Endometrium (tissue), 2 donors: ENCODE results near the gene MYMX.
"Not testable (repeated sequence)": the region's sequence is repeated elsewhere in the genome, so short reads cannot be mapped to it uniquely, and the experiment has no call there.

ENCODE experiments used
- FAIRE-seq: peaks from 2 replicates; lab custom pipeline; 2012; peaks lifted over from hg19 to GRCh38; lab: Jason Lieb, UNC
- donor health status: control.
- donor health status: control.

Gene MYMX

GRCh38 chr6:44216677-44217331 lies at the start of gene MYMX:
MYMX (plus strand) TSS chr6:44216926; CDS start chr6:44217472, 546 bp downstream.
- no peak for FAIRE-seq

- FAIRE-seq: no peak
Measured at GRCh38 chr6:44167567-44167966, 49.2 kb upstream of the MYMX start.

DNA sequence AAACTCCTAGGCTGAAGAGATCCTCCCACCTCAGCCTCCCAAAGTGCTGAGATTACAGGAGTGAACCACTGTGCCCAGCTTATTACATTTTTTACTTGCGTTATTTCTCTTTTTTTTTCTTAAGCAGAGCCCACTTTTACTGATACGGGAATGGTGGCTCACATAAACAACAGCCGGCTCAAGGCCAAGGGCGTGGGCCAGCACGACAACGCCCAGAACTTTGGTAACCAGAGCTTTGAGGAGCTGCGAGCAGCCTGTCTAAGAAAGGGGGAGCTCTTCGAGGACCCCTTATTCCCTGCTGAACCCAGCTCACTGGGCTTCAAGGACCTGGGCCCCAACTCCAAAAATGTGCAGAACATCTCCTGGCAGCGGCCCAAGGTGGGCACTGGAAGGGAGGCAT lies 47.6 kb upstream of the MYMX start:
- no peak for FAIRE-seq

DNA sequence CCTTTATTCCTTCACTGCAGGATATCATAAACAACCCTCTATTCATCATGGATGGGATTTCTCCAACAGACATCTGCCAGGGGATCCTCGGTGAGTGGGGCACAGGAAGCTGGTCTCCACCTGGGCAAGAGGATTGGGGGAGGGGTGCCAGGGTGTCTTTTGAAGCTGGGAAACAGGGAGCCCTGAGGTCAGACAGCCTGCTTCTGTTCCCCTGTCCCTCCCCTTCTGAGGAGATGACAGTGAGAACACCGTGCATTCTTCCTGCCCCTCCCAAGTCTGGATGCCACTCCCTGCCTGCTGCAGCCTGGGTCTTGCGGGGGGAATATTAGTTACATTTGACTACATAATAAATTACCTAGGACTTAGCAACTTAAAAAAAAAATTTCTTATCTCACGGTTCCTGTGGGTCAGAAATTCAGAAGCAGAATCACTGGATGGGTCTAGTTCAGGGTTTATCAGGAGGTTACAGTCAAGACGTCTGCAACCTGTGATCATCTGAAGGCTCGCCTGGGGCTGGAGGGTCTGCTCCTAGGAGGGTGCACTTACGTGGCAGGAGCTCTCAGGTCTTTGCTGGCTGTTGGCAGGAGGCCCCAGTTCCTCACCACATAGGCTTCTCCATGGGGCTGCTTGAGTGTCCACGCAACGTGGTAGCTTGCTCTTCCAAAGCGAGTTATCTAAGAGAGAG lies 46.7 kb upstream of the MYMX start:
- FAIRE-seq: no peak

DNA sequence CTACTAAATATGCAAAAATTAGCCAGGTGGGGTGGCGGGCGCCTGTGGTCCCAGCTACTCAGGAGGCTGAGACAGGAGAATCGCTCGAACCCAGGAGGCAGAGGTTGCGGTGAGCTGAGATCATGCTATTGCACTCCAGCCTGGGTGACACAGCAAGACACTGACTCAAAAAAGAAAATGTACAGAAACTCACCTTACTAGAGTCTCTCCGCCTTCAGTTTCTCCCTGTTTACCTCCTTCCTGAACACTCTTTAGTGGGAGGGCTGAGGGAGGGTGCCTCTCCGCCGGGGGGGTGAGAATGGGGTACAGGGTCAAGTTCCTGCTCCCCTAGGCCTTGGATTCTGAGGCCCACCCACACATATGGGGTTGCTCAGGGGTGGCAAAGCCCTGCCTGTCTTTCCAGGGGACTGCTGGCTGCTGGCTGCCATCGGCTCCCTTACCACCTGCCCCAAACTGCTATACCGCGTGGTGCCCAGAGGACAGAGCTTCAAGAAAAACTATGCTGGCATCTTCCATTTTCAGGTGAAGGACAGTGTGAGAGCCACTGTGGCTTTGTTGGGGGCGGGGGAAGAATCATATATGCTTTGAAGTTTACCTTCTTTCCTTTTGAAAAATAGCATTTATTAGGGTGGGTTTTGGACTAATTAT lies 44.7 kb upstream of the MYMX start:
- no peak for FAIRE-seq

- no peak for FAIRE-seq
Measured at GRCh38 chr6:44172731-44173500, 43.8 kb upstream of the MYMX start.

- FAIRE-seq: no peak
Measured at GRCh38 chr6:44176130-44176761, 40.5 kb upstream of the MYMX start.

GRCh38 chr6:44176762-44177509 lies 39.8 kb upstream of the MYMX start:
- FAIRE-seq: no peak

DNA sequence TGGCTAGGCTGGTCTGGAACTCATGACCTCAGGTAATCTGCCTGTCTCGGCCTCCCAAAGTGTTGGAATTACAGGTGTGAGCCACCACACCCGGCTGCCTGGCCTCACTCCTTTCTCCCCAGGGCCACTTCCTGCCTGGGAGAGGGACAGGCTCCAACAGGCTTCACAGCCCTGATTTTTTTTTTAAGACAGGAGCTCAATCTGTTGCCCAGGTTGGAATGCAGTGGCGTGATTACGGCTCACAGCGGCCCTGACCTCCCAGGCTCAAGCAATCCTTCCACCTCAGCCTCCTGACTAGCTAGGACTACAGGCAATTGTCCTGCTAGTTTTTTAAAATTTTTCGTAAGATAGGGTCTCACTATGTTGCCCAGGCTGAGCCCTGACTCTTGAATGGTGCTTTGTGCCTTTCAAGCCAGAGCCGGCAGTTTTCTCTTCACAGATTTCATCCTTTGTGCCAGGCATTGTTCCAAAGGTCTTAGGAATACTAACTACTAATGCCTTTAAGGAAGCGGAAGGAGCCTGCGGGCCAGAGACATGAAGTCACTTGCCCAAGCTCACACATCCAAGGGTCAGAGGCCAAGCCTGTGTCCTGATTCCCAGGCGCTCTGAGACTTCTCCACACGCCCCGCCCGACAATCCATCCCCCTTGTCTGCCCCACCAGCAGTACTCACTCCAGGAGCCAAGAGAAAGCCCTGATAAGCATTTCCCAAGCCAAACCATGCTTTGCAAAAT lies 38.9 kb upstream of the MYMX start:
- no peak for FAIRE-seq

GRCh38 chr6:44178424-44179071 lies 38.2 kb upstream of the MYMX start:
- FAIRE-seq: no peak

DNA sequence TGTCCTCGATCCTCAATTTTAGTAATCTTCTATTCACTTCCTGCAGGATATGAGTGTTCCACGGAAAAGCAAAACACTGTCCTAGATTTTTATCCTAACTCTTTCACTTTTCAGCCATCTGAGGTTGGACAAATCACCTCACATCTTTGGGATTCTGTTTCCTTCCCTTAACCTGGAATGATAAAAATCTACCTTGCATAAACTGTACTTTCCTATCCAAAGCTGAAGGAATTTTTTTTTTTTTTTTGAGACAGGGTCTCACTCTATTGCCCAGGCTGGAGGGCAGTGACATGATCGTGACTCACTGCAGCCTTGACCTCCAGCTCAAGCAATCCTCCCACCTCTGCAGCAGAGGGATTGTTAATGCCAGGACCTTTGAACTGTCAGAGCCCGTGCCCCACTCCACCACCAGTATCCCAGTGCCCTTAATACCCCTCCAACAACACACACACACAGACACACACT lies 37.6 kb upstream of the MYMX start:
- FAIRE-seq: no peak

DNA sequence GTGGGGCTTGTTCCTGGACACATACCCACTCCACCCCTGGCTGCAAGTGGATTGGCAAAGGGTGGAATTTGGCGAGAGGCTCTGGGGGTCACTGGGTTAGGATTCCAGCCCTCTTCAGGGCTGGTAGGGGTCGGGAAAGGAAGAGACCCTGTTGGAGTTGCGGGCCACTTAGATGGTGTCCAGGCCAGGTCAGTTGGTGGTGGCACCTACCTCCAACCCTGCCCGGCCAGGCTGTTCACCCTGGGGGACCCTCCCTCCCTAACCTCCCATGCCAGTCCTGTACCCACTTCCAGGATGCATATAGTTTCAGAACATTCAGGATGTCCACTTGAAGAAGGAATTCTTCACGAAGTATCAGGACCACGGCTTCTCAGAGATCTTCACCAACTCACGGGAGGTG lies 37.1 kb upstream of the MYMX start:
- no peak for FAIRE-seq

DNA sequence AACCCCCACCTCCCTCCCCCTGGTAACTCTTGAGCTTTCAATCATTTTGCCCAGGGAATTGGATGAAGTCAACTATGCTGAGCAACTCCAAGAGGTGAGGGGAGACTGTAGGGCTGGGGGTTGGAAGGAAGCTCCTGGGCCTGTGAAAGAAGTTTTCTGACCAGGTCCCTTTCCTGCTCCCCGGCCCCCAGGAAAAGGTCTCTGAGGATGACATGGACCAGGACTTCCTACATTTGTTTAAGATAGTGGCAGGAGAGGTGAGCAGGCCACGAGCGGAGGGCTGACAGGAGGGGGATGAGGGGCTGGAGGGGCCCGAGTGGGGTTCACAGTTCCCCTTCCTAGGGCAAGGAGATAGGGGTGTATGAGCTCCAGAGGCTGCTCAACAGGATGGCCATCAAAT lies 36.3 kb upstream of the MYMX start:
- no peak for FAIRE-seq

DNA sequence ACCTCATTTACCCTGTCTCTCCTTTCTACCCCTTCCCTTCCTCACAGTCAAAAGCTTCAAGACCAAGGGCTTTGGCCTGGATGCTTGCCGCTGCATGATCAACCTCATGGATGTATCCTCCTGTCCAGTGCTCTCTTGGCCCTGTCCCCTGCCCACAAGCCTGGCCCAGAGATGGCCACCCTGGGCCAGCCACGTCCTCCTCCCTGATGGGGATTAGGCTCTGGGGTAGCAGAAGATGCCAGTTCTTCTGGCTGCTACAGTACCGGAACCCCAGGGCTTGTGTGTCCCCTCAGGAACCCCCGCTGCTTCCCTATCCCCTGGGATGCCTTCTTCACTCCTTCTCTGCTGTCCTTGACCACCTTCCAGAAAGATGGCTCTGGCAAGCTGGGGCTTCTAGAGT lies 35.8 kb upstream of the MYMX start:
- FAIRE-seq: no peak

- not testable (repeated sequence) for FAIRE-seq
Measured at GRCh38 chr6:44181784-44182183, 34.9 kb upstream of the MYMX start.

- no peak for FAIRE-seq
Measured at GRCh38 chr6:44182911-44183390, 33.8 kb upstream of the MYMX start.

GRCh38 chr6:44183783-44184182 lies 32.9 kb upstream of the MYMX start:
- no peak for FAIRE-seq

DNA sequence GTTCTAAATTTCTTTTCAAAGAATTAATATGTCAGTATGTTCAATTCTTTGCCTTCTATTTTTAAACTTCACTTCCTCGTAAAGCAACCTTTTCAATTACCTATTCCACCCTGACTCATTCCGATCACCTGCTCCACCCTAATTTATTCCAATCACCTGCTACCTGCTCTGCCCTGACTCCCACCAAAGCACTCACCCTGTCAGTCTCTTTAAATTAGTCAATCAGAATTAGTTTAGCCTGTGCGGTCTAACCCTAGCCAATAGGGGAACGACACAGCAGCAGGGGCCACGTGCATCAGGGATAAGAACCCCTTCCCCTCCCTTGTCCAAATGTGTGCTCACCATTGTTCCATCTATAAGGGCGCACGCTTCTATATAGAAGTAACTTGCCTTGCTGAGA lies 31.4 kb upstream of the MYMX start:
- not testable (repeated sequence) for FAIRE-seq

GRCh38 chr6:44185953-44186634 lies 30.6 kb upstream of the MYMX start:
- no peak for FAIRE-seq
